SU-DHL-6 (cell line): ENCODE results near the gene PRKAG3.

ENCODE experiments used
- CTCF ChIP-seq: fragments of 200-600 bp; sonication (generic); IDR thresholded peaks from one replicate; pipeline ENCODE4 v1.5.1; 2017; ENCODE audit warnings: antibody characterized with exemption, mild to moderate bottlenecking, low read length, moderate library complexity; ENCODE audit not compliant: insufficient read depth, poor library complexity, severe bottlenecking
- EZH2phosphoT487 ChIP-seq: fragments of 200-600 bp; sonication (generic), shearing (Covaris generic); conservative IDR thresholded peaks from 2 replicates; pipeline ENCODE4 v1.6.1; 2018; ENCODE audit warnings: mild to moderate bottlenecking, antibody characterized with exemption, low read length, moderate library complexity, mixed read lengths

GRCh38 chr2:218812861-218813260 is 18.7 kb downstream of the PRKAG3 start:
- no peak for TF ChIP-seq CTCF
- no peak for TF ChIP-seq EZH2phosphoT487
